Renal cortical epithelial cell (primary cell): ENCODE data around the gene ACO1. TPM values are rescaled to one million over a fixed set of nuclear protein-coding genes. Genes with fewer than 3 reads are reported as not detected.

Experiments used
- DNase-seq: peaks from one replicate; pipeline ENCODE4 v3.0.0-alpha.2; 2011; ENCODE audit warnings: low read depth
- total RNA-seq: library from RNA; depleted of rRNA; stranded (reverse); fragments of >200 nt; gene quantifications from 2 replicates; pipeline ENCODE4 v1.2.3, GENCODE V29; 2014

The ACO1 gene
- total RNA-seq, 1 donor from 2014 or later, result 190 TPM

DNA sequence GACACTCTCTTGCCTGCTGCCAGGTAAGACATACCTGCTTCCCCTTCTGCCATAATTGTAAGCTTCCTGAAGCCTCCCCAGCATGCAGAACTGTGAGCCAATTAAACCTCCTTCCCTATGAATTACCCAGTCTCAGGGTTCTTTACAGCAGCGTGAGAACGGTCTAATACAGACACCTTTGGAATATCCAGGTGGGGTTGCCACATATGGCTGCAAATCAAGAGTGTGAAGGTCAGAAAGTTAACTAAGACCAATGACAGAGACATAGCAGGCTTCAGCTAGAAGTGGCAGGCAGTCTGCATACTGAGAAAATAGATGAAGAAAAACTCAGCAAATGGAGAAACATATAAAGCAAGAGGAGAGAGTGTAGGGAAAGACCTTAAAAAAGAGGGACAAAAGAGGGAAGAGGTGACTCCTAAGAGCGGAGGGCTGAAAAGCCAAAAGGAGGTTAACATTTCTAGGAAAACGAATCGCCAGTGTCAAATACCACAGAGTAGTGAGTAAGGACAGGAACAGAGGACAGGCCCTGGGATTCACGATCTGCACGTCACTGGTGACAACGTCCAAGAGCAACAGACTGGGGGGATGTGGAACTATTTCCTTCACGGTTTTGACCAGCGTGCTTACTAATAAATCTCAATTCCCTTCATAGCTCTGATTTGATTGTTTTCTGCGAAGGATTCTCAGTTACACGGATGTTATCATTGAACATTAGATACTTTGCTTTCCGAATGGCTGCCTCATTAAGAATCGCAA lies 1.7 kb upstream of the ACO1 start:
- no peak for DNase-seq

DNA sequence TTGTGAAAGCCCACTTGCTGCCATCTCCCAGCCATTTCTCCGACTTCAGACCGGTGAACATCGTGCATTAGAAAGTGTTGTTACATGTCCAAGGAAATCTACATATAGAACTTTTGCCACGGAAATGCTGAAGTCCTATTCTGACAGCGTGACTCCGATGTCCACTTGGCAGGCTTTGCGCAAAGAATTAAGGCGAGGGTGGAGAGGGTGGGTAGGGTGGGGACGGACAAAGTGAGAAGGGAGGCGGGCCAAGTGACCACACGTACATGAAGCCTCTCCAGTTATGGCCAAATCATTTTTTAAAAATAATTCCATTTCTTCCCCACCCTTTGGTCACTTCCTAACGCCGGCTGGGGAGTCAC lies 460 bp upstream of the ACO1 start:
- DNase-seq, result peak; percentile 17

DNA sequence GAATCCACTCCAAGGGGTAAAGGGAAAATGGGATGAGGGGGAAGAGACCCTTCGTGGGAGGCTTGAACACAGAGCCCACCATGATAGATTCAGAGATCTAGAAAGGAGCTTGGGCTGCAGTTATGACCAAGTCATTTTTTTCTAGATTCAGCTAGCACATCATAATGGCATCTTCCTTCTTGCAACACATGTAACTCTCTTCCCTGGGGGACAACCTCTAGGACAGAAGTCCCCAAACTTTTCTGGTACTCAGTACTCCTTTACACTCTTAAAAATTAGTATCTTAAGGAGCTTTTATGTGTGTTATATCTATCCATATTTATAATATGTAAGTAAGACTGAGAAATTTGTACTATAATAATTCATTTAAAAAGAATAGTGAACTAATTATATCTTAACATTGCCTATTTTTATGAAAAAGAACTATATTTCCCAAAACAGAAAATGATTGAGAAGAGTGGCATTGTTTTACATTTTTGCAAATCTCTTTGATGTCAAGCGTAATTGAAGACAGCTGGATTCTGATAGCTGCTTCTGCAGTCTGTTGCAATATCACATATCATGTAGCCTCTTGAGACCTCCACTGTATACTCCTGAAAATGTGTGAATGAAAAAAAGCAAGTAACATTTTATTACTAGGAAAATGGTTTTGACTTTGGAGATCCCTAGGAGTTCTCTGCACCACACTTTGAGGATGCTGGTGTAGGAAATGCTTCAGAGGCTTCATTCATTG lies 875 bp downstream of the ACO1 start:
- DNase-seq, result peak; percentile 22

DNA sequence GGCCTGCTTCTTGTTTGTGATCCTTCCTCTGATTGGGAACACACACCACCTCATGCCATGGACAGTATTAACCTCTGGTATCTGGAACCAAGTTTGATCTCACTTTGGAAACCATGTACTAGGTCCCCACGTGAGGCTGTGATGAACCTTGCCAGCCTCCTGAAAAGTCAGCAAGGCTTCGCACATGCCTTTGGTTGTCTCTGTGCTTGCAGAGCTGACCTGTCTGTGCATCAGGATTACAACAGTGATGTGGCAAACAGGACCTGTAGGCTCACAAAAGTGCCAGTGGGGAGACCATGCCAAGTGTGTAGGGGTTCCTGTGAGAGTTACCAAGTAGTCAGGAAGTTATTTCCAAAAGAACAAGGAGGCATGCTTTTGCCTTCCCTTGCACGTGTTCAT lies 1.4 kb downstream of the ACO1 start:
- no peak for DNase-seq

DNA sequence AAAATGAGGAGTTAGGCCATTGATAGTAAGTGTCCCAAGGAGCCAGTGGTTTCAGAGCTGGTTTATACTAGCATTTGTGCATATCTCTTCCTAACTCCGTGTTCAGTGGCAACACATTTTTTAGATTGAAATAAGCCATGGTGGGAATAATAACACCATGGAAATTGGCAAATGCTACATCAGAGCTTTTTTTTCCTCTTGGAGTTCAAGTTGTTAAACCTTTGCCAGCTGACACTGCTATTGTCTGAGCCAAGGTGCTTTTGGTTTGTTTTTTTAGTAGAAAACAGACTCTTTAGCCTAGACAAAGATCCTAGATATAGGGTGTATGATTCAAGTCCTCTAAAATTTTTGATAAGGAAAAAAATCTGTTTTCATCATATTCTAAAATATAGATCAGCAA lies 2.8 kb downstream of the ACO1 start:
- DNase-seq, result no peak

DNA sequence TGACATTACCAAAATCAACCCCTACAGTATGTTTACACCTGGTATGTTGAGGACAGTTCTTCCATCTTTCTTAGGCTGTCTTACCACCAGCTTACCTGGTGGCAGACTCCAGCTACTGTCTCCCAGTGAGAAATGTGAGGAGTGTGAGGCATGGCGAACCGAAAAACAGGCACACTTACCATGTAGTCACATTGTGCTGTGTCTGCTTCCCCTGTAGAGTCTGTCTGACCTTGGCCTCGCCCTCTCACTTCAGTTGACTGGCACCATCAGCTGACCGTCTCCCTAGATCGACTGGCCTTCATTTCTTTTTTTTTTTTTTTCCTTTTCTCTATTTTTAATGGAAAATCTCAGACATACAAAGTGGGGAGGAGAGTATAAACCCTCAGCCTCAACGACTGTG lies 4.9 kb downstream of the ACO1 start:
- DNase-seq, result no peak

DNA sequence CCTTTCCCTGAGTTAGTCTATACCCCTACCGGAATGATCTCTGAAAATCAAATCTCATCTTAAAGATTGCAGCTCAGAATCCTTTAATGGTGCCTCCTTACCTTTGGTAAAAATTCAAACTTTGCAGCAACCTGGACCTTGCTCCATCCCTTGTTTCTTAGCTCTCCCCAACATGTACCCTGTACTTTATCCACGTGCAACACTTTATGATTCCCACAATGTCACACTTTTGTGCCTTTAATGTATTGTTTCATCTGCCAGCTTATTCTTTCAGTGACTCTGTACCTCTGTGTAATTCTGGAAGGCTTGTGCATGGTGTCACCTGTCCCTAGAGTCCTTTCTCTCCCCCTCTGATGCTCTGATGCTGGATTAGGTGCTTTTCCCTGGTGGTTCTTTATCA lies 9.5 kb downstream of the ACO1 start:
- DNase-seq, result no peak

DNA sequence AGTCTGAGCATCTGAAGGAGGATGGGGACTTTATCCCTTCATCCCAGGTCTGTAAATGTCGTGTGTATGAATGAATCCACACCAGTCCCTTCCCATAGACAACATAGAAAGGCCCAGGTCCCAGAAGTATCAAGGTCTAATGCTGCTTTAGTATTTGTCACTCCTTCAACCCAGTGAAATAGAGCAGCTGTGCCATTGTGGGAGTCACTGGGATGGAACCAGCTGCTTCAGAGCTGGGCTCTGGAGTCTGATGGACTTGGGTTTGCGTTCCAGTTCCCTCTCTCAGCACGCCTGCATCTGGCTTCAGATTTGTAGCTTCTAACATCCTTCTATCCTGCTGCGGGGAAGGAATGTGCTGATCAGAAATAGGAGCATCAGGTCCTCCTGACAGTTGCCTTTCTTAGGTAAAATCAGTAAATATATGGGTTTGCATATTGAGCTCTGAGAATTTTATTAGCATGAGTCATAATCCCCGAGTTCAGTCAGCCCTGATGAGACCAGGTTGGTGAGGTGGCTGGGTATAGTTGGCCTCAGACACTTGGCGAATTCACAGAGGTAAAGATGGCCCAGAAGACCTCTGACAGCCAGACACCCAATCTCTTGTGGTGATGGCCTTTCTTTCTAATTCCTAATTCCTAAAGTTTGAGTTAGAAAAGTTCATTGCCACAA lies 10.1 kb downstream of the ACO1 start:
- DNase-seq, result peak; percentile 71

DNA sequence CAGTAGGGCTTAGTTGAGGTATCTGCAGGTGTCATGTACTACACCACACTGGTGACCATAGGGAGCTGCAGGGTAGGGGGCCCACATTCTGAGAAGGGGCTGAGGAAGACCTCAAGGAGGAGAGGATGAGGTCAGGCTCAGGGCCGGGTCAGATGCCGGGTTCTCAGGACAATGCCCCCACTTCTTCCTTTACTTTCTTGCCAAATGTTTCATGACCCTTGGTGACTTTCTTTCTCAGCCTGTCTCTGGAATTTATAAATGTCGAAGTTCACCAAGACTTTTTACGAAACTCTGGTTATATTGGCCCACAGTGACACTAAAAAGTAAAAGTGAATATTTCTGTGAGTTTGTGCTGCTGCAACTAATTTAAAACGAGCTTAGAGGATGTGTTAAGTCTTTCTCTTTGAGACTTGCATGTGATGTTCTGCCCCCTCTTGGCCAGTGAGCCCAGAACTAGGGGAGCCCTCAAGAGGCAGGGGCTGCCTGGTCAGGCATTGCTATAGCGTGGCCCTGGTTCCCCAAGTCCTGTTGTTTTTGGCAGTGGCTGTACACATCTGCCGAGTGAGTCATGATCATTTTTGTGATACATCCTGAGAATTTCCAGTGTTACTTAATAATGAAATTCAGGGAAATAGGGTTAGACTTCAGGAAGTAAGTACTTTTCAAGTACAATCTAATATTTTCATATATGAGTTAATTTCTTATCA lies 11.2 kb downstream of the ACO1 start:
- peak; percentile 87 for DNase-seq

DNA sequence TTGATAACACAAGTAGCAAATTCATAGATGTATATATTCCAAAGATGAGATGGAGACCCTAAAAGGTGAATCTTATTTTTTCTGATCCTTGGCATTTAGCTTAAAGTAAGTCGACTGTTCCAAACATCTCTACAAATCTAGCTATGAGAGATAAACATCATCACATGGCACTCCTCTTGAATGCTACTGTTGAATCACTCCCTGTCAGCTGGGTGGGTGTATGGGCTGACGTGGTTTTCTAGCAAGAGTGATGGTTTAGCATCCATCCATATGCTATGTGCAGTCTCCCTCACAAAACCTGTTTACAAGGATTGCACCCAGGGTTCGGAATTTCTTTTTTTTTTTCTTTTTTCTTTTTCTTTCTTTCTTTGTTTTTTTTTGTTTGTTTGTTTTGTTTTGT lies 13.8 kb downstream of the ACO1 start:
- DNase-seq, result no peak

DNA sequence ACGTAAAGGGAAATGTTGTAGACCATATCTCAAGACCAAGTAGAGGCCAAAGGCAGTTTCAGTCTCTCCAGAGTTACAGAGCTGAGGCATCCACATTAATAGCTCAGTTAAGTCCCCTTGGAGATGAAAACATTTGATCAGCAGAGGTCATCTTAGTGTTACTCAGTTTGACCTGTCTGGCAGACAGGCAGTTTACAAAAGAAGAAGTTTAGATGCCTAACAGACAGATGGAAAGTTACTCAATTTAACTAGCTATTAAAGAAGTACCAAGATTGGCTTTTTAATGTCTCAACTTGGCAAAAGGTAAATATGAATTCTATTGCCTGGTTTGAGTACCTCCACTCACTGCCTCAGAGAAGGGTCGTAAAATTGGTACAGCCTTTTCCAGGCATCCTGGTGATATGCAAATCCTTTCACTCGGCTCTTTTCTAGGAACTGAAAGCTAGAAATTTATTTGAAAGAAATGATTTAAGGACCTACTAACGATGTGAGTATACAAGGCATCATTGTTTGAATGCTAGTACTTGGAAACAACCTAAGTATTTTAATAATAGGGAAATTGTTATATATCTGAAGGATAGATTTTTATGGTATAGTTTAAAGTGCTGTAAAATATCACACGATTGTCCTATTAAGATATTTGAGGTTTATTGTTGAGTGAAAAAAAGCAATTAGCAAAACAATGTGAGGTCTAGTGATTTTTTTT lies 14.8 kb downstream of the ACO1 start:
- no peak for DNase-seq

DNA sequence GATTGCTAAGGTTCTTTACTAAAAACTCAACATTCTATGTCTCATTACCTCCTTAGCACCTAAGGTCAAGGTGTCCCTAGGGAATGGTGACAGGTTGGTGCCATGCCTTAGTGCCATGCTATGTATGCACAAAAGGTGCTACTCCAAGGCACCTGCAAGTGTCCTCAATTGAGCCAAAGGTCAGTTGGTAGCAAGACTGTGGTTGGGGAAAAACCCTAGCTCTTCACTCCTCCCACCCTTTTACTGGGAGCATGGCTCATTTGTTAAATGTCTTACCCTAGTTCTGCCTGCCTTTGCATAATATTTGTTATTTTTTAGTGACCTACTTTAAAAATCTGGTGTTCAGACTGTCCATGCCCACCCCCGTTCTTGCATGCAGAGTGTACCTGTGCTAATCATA lies 17.0 kb downstream of the ACO1 start:
- DNase-seq, result no peak

DNA sequence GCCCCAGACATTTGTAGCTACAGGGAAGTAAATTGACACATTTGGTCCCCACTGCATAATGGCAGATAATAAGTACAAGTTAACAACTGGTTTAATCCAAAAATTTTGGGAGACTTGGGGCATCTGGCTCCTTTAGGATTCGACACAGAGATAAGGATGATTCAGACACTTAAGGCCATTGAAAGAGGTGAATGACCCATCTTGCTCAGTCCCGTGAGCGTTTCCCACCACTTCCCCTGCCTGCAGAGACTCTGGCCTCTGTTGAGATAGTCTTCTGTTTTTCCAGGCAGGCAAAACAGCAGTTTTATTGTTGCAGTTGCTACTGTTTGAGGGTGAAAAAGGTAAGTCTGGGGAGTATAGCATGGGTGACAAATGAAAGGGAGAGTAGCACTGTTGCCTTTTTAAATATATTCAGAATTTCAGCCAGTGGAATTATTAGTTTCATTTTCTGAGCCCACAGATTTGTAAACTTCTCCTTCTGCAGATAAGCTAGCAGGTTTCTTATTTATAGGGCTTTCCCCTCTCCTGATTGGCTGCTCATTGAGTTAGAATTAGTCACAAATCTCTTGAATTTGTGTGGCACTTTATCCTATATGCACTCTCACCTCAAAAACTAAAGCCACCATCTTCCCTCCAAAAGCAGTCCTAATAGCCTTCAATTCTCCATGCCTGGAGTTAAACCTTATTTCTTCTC lies 19.3 kb downstream of the ACO1 start:
- DNase-seq, result no peak

DNA sequence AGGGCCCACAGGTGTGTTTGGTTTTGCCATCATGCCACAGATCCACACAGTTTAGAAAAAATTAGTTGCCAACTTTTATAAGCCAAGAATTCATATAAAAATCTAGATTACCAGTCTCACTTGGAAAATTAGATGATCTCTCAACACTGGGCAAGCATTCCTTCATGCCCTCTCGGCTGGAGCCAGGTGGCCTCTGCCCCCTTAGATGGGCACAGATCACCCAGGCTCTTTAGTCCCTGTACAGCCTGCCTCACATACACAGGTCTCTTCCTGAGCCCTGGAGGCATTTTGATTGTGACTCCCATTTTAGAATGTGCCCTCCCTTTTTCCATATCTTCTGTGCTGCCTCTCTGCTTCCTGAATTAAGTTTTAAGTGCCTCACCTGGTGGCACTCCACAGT lies 20.0 kb downstream of the ACO1 start:
- no peak for DNase-seq

DNA sequence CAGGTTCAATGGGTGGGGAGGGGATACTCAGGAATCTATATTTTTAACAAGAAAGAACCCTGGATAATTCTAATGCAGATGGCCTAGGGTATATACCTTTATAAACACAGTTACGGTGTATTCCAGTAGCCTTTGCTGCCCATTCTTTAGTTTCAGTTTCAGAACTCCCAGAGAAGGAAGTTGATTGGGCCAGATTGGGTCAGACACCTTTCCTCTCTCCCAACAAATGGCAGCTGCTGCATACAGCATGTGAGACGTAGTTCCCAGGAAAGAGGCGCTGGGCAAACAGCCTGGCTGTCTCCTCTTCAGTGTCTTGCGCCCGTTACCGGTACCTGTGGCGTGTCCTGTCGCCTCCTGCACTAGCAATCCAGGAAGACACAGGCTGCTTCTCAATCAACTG lies 20.4 kb downstream of the ACO1 start:
- no peak for DNase-seq

DNA sequence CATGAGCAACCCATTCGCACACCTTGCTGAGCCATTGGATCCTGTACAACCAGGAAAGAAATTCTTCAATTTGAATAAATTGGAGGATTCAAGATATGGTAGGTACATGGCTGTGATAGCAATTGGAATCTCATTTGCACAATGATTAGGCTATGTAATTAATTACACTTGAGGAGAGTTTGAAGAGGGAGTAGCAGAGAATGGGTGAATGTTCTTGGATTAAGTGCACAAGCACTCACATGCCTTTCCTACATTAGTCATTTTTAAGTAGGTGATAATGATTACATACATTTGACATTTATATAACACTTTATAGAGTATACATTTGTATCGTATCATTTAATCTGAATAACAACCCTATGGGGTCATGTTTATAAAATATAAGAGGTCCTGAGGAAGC lies 21.1 kb downstream of the ACO1 start:
- no peak for DNase-seq

DNA sequence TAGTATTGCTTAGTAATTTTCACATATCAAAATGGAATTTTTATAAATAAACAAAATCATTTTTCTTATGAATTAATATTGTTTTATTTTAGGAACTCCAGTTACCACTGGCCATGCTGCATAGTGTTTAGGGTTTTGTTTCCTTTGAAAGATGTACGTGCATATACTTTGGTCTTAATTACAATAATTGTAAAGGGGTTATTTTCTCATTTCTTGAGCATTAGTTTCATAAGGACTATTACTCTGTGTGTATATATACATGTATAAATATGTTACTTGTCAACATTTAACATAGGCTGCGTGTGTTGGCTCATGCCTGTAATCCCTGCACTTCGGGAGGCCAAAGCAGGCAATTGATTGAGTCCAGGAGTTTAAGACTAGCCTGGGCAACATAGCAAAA lies 21.6 kb downstream of the ACO1 start:
- no peak for DNase-seq

DNA sequence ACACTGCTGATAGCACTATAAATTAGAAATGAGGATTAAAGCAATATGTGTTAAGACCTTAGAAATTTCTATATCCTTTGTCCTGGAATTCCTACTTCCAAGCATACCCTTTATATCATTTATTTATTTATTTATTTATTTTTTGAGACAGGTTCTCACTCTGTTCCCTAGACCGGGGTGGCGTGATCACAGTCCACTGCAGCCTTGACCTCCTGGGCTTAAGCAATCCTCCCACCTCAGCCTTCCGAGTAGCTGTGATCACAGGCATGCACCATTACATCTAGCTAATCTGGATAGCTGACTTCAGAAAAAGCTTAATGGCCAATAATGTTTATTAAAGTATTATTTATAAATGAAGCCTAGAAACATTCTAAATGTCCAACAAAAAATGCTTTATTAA lies 27.3 kb downstream of the ACO1 start:
- DNase-seq, result no peak

DNA sequence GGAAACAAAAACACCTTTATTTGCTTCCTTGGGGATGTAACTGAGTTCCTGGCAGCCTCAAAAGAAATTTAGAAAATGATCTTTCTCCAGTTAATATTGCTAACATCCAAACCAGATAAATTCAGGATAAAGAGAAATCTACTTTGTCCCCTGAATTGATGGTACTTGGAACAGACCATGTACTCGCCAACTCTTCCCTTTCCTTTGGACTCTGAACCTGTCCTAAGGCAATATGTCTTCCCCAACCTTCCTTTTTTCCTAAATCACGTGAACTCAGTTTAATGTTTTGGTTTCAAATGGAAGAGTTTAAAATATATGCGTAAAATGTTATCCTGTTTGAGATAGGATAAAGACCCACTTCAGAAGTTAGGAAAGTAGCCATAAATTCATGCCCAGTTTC lies 28.0 kb downstream of the ACO1 start:
- no peak for DNase-seq

DNA sequence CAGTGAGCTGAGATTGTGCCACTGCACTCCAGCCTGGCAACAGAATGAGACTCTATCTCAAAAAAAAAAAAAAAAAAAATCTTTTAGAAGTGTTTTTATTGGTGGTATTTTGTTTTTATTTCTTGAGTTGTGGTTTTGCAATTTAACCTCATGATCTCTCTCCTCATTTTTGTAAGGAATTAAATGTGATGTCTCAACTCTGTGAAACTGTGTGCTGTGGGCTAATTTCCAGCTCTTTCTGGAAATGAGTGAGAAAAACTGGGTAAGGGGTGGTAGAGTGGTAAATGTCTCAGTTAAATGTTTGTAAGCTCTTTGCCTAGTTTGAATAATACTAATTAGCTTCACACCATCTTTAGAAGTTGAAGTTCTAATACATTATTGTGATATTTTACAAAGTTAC lies 29.0 kb downstream of the ACO1 start:
- peak; percentile 80 for DNase-seq

DNA sequence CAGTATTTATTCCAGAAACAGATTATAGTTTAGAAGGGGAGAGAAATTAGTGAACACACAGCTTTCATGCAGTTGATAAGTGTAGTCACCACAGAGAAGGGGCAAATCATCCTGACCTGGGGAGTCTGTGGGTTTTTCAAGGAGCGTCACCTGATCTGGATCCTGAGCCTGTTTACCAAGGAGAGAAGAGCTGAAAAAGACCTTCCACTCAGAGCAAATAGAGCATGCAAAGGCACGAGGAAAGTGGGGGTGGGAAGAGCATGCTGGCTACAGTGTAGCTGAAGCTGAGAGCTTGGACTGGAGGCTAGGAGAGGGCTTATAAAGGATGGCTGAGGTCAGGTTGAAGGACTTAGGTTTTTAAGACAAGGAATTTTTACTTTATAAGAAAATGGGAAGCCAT lies 30.4 kb downstream of the ACO1 start:
- DNase-seq, result peak; percentile 64
